Measurements from ENCODE around the gene SLC4A11. TPM values are rescaled to one million over a fixed set of nuclear protein-coding genes. Genes with fewer than 3 reads are reported as not detected.
A peak's percentile ranks its signal among the peaks of the same experiment; 100 is the strongest.

The SLC4A11 gene
- total RNA-seq, 1 donor from 2014 or later, result 27.2 TPM

GRCh38 chr20:3279761-3280160 is 40.8 kb upstream of the SLC4A11 start:
- Mint-ChIP-seq H3K4me1 (ENCODE audit: low read depth, unreplicated experiment) (peaks cover 19% of the 10 kb centered on the region), H3K27me3 (ENCODE audit: unreplicated experiment) (peaks cover 5% of the 10 kb centered on the region), H3K9me3 (ENCODE audit: unreplicated experiment) (peaks cover 9% of the 10 kb centered on the region), H3K36me3 (ENCODE audit: unreplicated experiment) (peaks cover 12% of the 10 kb centered on the region), H3K27ac (ENCODE audit: unreplicated experiment) (no peak overlapping the region), H3K4me3 (ENCODE audit: unreplicated experiment) (no peak overlapping the region)
- TF ChIP-seq, protein P1, sequence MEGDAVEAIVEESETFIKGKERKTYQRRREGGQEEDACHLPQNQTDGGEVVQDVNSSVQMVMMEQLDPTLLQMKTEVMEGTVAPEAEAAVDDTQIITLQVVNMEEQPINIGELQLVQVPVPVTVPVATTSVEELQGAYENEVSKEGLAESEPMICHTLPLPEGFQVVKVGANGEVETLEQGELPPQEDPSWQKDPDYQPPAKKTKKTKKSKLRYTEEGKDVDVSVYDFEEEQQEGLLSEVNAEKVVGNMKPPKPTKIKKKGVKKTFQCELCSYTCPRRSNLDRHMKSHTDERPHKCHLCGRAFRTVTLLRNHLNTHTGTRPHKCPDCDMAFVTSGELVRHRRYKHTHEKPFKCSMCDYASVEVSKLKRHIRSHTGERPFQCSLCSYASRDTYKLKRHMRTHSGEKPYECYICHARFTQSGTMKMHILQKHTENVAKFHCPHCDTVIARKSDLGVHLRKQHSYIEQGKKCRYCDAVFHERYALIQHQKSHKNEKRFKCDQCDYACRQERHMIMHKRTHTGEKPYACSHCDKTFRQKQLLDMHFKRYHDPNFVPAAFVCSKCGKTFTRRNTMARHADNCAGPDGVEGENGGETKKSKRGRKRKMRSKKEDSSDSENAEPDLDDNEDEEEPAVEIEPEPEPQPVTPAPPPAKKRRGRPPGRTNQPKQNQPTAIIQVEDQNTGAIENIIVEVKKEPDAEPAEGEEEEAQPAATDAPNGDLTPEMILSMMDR (IDR thresholded peaks at IDR 0.05; ENCODE audit: partially characterized antibody, unreplicated experiment), result no peak
- no peak for DNase-seq

GRCh38 chr20:3277686-3278465 is 38.9 kb upstream of the SLC4A11 start:
- H3K4me1 Mint-ChIP-seq (ENCODE audit: low read depth, unreplicated experiment), result peaks cover 15% of the 10 kb centered on the region
- peaks cover 5% of the 10 kb centered on the region for H3K27me3 Mint-ChIP-seq (ENCODE audit: unreplicated experiment)
- no peak overlapping the region for H3K4me3 Mint-ChIP-seq (ENCODE audit: unreplicated experiment)
- peaks cover 12% of the 10 kb centered on the region for H3K36me3 Mint-ChIP-seq (ENCODE audit: unreplicated experiment)
- DNase-seq, result no peak
- H3K27ac Mint-ChIP-seq (ENCODE audit: unreplicated experiment), result no peak overlapping the region
- peaks cover 10% of the 10 kb centered on the region for H3K9me3 Mint-ChIP-seq (ENCODE audit: unreplicated experiment)
- TF ChIP-seq, protein P1 (IDR thresholded peaks at IDR 0.05; ENCODE audit: partially characterized antibody, unreplicated experiment), result no peak

DNA sequence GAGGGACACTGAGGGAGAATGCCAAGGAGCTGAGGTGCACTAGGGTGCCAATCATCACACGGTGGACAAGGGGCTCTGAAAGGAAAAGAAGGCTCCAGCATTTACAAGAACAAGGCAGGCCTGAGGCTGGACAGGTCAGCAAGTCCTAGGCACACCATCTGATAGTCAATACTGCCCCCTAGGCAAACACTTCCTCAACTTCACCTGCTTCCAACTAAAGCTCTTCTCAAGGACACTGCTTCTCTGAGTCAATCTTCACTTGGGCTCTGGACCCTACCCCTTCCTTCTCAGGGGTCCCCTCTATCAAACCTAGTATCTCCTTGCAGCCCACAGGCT is 37.7 kb upstream of the SLC4A11 start:
- no peak for DNase-seq
- Mint-ChIP-seq H3K27me3 (ENCODE audit: unreplicated experiment) (peaks cover 5% of the 10 kb centered on the region), H3K4me3 (ENCODE audit: unreplicated experiment) (no peak overlapping the region), H3K9me3 (ENCODE audit: unreplicated experiment) (peaks cover 8% of the 10 kb centered on the region), H3K36me3 (ENCODE audit: unreplicated experiment) (peaks cover 12% of the 10 kb centered on the region), H3K27ac (ENCODE audit: unreplicated experiment) (no peak overlapping the region), H3K4me1 (ENCODE audit: low read depth, unreplicated experiment) (peaks cover 12% of the 10 kb centered on the region)
- TF ChIP-seq, protein P1 (IDR thresholded peaks at IDR 0.05; ENCODE audit: partially characterized antibody, unreplicated experiment), result no peak

DNA sequence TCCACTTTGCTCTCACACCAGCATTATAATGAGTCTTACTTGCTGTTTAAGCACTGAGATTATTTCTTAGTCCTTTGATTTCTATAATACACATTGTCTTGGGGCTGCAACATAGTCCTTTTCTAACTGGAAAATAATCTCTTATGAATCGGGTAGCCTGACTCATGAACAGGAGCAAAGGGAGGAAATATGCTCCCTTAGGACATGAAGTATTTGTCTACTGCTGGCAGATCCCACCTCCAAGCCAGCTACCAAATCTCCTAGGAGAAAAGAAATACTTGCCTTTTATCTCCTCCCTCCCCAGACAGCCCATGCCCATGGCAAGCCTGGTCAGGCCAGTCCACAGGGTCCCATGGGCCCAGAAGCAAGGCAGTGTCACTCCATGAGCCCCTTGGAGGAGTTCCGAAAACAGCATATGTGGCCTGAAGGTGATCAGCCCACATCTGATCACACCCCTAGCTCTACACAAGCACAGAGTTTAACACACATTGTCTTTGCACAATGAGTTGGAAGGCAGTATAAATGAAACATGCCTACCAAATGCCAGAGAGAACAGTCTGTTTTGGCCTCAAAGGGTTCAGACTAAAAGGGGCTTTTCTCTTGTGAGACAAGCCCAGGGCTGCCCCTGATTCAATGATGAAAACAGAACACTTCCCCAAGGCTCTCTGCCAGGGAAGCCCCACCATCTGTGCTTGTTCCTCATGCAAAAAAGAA is 37.1 kb upstream of the SLC4A11 start:
- TF ChIP-seq, protein P1 (IDR thresholded peaks at IDR 0.05; ENCODE audit: partially characterized antibody, unreplicated experiment), result no peak

More for the DNA sequence above, 37.1 kb upstream of the SLC4A11 start:
- Mint-ChIP-seq H3K4me1 (ENCODE audit: low read depth, unreplicated experiment) (peaks cover 12% of the 10 kb centered on the region), H3K27me3 (ENCODE audit: unreplicated experiment) (peaks cover 5% of the 10 kb centered on the region), H3K27ac (ENCODE audit: unreplicated experiment) (peak overlapping the region; percentile 38), H3K4me3 (ENCODE audit: unreplicated experiment) (no peak overlapping the region), H3K9me3 (ENCODE audit: unreplicated experiment) (peaks cover 8% of the 10 kb centered on the region), H3K36me3 (ENCODE audit: unreplicated experiment) (peaks cover 12% of the 10 kb centered on the region)
- no peak for DNase-seq
